GM19395 (cell line): ENCODE measurements around the gene CD79A.

Experiments
- ATAC-seq: cut with Tn5 transposase; IDR thresholded peaks from one replicate; pipeline ENCODE4 v1.9.1; 2021; ENCODE audit warnings: mild to moderate bottlenecking, moderate library complexity; ENCODE audit not compliant: unreplicated experiment

Gene CD79A

GRCh38 chr19:41917676-41918075 is 40.6 kb downstream of the CD79A start:
- ATAC-seq, result no peak

- ATAC-seq, result no peak
Measured at GRCh38 chr19:41918095-41918494, 41.0 kb downstream of the CD79A start.

GRCh38 chr19:41918653-41919244 is 41.7 kb downstream of the CD79A start:
- no peak for ATAC-seq

GRCh38 chr19:41919948-41920712 is 43.1 kb downstream of the CD79A start:
- no peak for ATAC-seq

GRCh38 chr19:41920882-41921576 is 44.0 kb downstream of the CD79A start:
- no peak for ATAC-seq

- no peak for ATAC-seq
Measured at GRCh38 chr19:41921577-41922576, 44.8 kb downstream of the CD79A start.

GRCh38 chr19:41922585-41922984 is 45.5 kb downstream of the CD79A start:
- ATAC-seq, result no peak

GRCh38 chr19:41923045-41923788 is 46.1 kb downstream of the CD79A start:
- ATAC-seq, result no peak

- ATAC-seq, result no peak
Measured at GRCh38 chr19:41924151-41925145, 47.4 kb downstream of the CD79A start.

- no peak for ATAC-seq
Measured at GRCh38 chr19:41925208-41926003, 48.3 kb downstream of the CD79A start.

- ATAC-seq, result no peak
Measured at GRCh38 chr19:41926028-41926762, 49.1 kb downstream of the CD79A start.

GRCh38 chr19:41926763-41927496 is 49.9 kb downstream of the CD79A start:
- ATAC-seq, result no peak

- ATAC-seq, result no peak
Measured at GRCh38 chr19:41927497-41928192, 50.6 kb downstream of the CD79A start.

GRCh38 chr19:41928221-41928683 is 51.2 kb downstream of the CD79A start, which contains the start of gene ERFL:
Gene ERFL (minus strand): TSS chr19:41928449. CDS start chr19:41912919, 15,530 bp downstream.
- ATAC-seq, result no peak

GRCh38 chr19:41928754-41929535 is 51.9 kb downstream of the CD79A start:
- no peak for ATAC-seq
